ENCODE data around the gene STMP1. TPM values are rescaled to one million over a fixed set of nuclear protein-coding genes. Genes with fewer than 3 reads are reported as not detected.
"Not testable (repeated sequence)": the region's sequence is repeated elsewhere in the genome, so short reads cannot be mapped to it uniquely, and the experiment has no call there.

Gene STMP1
- total RNA-seq, 1 donor: 18.6 TPM

- peak; percentile 29 for DNase-seq (ENCODE audit: low read depth)
- no peak overlapping the region for H3K4me3 ChIP-seq (ENCODE audit: low read depth, low read length)
- TF ChIP-seq CTCF (IDR thresholded peaks at IDR 0.05; ENCODE audit: insufficient read depth, low read depth, low read length): no peak
Observed at GRCh38 chr7:135684136-135684535, 21.8 kb downstream of the STMP1 start.

- DNase-seq (ENCODE audit: low read depth): no peak
- no peak overlapping the region for H3K4me3 ChIP-seq (ENCODE audit: low read depth, low read length)
- no peak for TF ChIP-seq CTCF (IDR thresholded peaks at IDR 0.05; ENCODE audit: insufficient read depth, low read depth, low read length)
Observed at GRCh38 chr7:135684699-135685098, 22.4 kb downstream of the STMP1 start.

- DNase-seq (ENCODE audit: low read depth): no peak
- no peak overlapping the region for H3K4me3 ChIP-seq (ENCODE audit: low read depth, low read length)
- TF ChIP-seq CTCF (IDR thresholded peaks at IDR 0.05; ENCODE audit: insufficient read depth, low read depth, low read length): no peak
Observed at GRCh38 chr7:135685306-135686084, 23.2 kb downstream of the STMP1 start.

DNA sequence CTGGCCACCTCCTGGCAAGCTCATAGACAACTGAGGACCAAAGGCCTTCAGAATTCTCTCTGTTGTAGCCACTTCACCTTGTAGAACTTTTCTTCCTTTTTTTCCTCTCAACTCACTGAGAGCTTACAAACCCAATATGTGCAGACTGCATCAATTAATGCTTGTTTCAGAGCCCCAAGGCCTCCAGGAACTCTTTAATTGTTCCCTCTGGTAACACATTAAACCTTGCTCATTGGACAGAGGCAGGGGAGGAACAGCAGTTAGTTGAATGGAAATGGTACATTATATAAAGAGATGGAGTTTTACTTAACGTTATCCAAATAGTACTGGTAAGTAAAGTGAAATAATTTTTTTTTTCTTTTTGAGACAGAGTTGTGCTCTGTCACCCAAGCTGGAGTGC lies 25.2 kb downstream of the STMP1 start:
- no peak overlapping the region for H3K4me3 ChIP-seq (ENCODE audit: low read depth, low read length)
- no peak for TF ChIP-seq CTCF (IDR thresholded peaks at IDR 0.05; ENCODE audit: insufficient read depth, low read depth, low read length)
- DNase-seq (ENCODE audit: low read depth): no peak

DNA sequence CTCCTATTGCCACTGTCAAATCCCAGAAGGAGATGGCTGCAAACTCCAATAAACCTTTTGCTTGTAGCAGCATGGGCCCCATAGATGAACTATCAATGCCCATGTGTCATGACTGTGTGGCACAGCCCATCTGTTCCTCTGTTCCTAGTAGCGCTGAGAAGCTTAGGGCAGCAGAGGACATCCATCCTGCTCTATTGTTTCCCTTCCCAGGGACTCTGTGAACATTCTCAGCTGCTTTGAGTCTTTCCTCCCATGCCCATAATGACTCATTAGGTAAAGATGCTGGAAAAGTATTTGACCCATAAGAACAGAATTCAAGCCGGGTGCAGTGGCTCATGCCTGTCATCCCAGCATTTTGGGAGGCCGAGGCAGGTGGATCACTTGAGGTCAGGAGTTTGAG lies 28.3 kb downstream of the STMP1 start:
- H3K4me3 ChIP-seq (ENCODE audit: low read depth, low read length): no peak overlapping the region
- no peak for TF ChIP-seq CTCF (IDR thresholded peaks at IDR 0.05; ENCODE audit: insufficient read depth, low read depth, low read length)
- DNase-seq (ENCODE audit: low read depth): no peak

DNA sequence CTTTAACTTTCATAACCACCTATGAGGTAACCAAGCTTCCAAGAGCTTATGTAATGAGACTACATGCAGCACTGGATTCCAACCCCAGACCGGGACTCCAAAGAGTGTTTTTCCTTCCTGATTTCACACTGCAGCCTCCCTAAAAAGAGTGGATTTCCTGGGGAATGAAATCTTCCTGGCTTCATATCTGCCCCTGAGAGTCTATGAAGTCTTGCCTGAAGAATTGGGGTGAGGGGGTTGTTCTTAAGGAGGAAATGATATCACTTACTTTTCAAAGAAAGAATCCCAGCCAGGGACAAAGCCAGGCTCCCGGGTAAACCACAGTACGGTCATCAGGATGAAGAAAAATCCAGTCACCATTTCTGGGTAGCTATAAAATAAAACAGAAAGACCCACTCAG lies 29.7 kb downstream of the STMP1 start:
- no peak overlapping the region for H3K4me3 ChIP-seq (ENCODE audit: low read depth, low read length)
- no peak for TF ChIP-seq CTCF (IDR thresholded peaks at IDR 0.05; ENCODE audit: insufficient read depth, low read depth, low read length)
- DNase-seq (ENCODE audit: low read depth): no peak

DNA sequence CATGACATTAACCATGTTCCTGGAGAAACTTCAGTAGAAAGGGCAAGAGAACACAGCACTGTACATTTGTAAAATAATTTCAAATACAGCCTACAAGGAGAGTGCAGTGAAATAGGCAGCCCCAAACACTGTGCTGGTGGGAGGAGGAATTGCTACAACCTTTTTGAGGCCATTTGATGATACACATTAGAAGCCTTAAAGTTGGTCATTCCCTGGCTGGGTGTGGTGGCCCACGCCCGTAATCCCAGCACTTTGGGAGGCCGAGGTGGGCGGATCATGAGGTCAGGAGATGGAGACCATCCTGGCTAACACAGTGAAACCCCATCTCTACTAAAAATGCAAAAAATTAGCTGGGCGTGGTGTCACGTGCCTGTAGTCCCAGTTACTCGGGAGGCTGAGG lies 30.3 kb downstream of the STMP1 start:
- not testable (repeated sequence) for H3K4me3 ChIP-seq (ENCODE audit: low read depth, low read length); DNase-seq (ENCODE audit: low read depth)
